Tibial nerve (tissue), 4 donors: ENCODE results near the gene TIE1. TPM values are rescaled to one million over a fixed set of nuclear protein-coding genes. Genes with fewer than 3 reads are reported as not detected.

Experiments
- DNase-seq, 2 donors: peaks; one replicate each; pipeline ENCODE4 v3.0.0-alpha.2; 2019; ENCODE audit warnings: low spot score in 2 of 2
- H3K27ac ChIP-seq, 4 donors: fragments of 200-600 bp; sonication (generic) in 3 of 4; one replicate each; pipeline ENCODE4 v1.5.1; 2017 to 2019; ENCODE audit warnings: mild to moderate bottlenecking in 1 of 4
- H3K27me3 ChIP-seq, 2 donors: fragments of 200-600 bp; sonication (generic) in 1 of 2; one replicate each; pipeline versions ENCODE4 v1.5.1 to v1.6.0; 2017 to 2019
- H3K36me3 ChIP-seq, 3 donors: fragments of 200-600 bp; sonication (generic); one replicate each; pipeline ENCODE4 v1.5.1; 2018 to 2019
- H3K4me1 ChIP-seq, 4 donors: fragments of 200-600 bp; sonication (generic) in 3 of 4; one replicate each; pipeline ENCODE4 v1.5.1; 2017 to 2019
- H3K4me3 ChIP-seq, 4 donors: fragments of 200-600 bp; sonication (generic) in 3 of 4; one replicate each; pipeline ENCODE4 v1.5.1; 2017 to 2019; ENCODE audit warnings: mild to moderate bottlenecking in 1 of 4, moderate library complexity in 1 of 4
- H3K9me3 ChIP-seq, 4 donors: fragments of 200-600 bp; sonication (generic) in 3 of 4; one replicate each; pipeline ENCODE4 v1.5.1; 2017 to 2019
- CTCF ChIP-seq, 5 experiments: fragments of 200-600 bp in 3 of 5; fragments of 450-650 bp in 2 of 5; sonication (generic) in 3 of 5; IDR thresholded peaks; one replicate each; pipeline ENCODE4 v1.5.1; 2016 to 2019; ENCODE audit warnings: antibody characterized with exemption in 5 of 5, mild to moderate bottlenecking in 3 of 5, moderate library complexity in 2 of 5
- EP300 ChIP-seq, 2 donors: sonication (generic); formaldehyde crosslinking; IDR thresholded peaks; one replicate each; pipeline ENCODE4 v1.6.1; 2017; ENCODE audit warnings: antibody characterized with exemption in 2 of 2, mild to moderate bottlenecking in 1 of 2
- POLR2A ChIP-seq, 2 donors: fragments of 450-650 bp; IDR thresholded peaks; one replicate each; pipeline ENCODE4 v1.6.1; 2017; ENCODE audit warnings: antibody characterized with exemption in 2 of 2, mild to moderate bottlenecking in 2 of 2, moderate library complexity in 2 of 2
- WGBS, 2 donors: methylation state at CpG; one replicate each; pipeline ENCODE4 v1.1.5; 2018; 5-methylcytosine and 5-hydroxymethylcytosine counted together
- total RNA-seq, 4 donors: library from RNA; depleted of rRNA; stranded (reverse); fragments of >200 nt; gene quantifications; one replicate each; pipeline ENCODE4 v1.1.0, GENCODE V29; 2016

Gene TIE1
- total RNA-seq, 4 donors from 2014 or later: 37.5 to 95.9 (median 68.1) TPM

- Histone ChIP-seq H3K9me3 (no peaks in the 10 kb centered on the region), H3K4me3 (no peak overlapping the region), H3K27ac (peak overlapping the region in 3 of 4 donors; percentile 26 to 87 (median 82)), H3K27me3 (no peaks in the 10 kb centered on the region), H3K4me1 (peaks cover 0 to 46% (median 21%) of the 10 kb centered on the region in 4 donors), H3K36me3 (no peaks in the 10 kb centered on the region)
- no peak for DNase-seq
- WGBS, 2 donors: 72 to 84% methylated on average over 2 of the region's 2 CpGs
- TF ChIP-seq CTCF (IDR thresholded peaks at IDR 0.05): no peak
These were observed 7.6 kb upstream of the TIE1 start for GRCh38 chr1:43293176-43293575.

GRCh38 chr1:43293896-43294760 lies 6.7 kb upstream of the TIE1 start:
- no peaks in the 10 kb centered on the region for H3K27me3 ChIP-seq
- DNase-seq: no peak
- peak overlapping the region; percentile 3 to 87 (median 61) for H3K27ac ChIP-seq
- no peak overlapping the region for H3K4me3 ChIP-seq
- no peaks in the 10 kb centered on the region for H3K36me3 ChIP-seq
- no peak for TF ChIP-seq EP300 (IDR thresholded peaks at IDR 0.05)
- TF ChIP-seq POLR2A (IDR thresholded peaks at IDR 0.05): no peak
- no peak for TF ChIP-seq CTCF (IDR thresholded peaks at IDR 0.05)
- peaks cover 0 to 46% (median 21%) of the 10 kb centered on the region in 4 donors for H3K4me1 ChIP-seq
- no peaks in the 10 kb centered on the region for H3K9me3 ChIP-seq
- 60 to 69% methylated on average over 7 of the region's 7 CpGs for WGBS, 2 donors

GRCh38 chr1:43294761-43295160 lies 6.0 kb upstream of the TIE1 start:
- no peak overlapping the region for H3K4me3 ChIP-seq
- no peaks in the 10 kb centered on the region for H3K36me3 ChIP-seq
- TF ChIP-seq EP300 (IDR thresholded peaks at IDR 0.05): no peak
- no peak for TF ChIP-seq CTCF (IDR thresholded peaks at IDR 0.05)
- TF ChIP-seq POLR2A (IDR thresholded peaks at IDR 0.05): no peak
- DNase-seq: no peak
- H3K4me1 ChIP-seq: peaks cover 0 to 48% (median 21%) of the 10 kb centered on the region in 4 donors
- no peaks in the 10 kb centered on the region for H3K9me3 ChIP-seq
- peak overlapping the region; percentile 3 to 87 (median 61) for H3K27ac ChIP-seq
- H3K27me3 ChIP-seq: no peaks in the 10 kb centered on the region
- 84 to 95% methylated on average over 8 of the region's 8 CpGs for WGBS, 2 donors

- no peaks in the 10 kb centered on the region for H3K27me3 ChIP-seq
- no peaks in the 10 kb centered on the region for H3K9me3 ChIP-seq
- no peak overlapping the region for H3K4me3 ChIP-seq
- H3K4me1 ChIP-seq: peaks cover 0 to 57% (median 21%) of the 10 kb centered on the region in 4 donors
- 12 to 26% methylated on average over 1 of the region's 1 CpG for WGBS, 2 donors
- H3K36me3 ChIP-seq: no peaks in the 10 kb centered on the region
- TF ChIP-seq POLR2A (IDR thresholded peaks at IDR 0.05) (no peak), CTCF (IDR thresholded peaks at IDR 0.05) (no peak), EP300 (IDR thresholded peaks at IDR 0.05) (no peak)
- peak overlapping the region; percentile 3 to 87 (median 66) for H3K27ac ChIP-seq
- DNase-seq: no peak
These were observed 4.6 kb upstream of the TIE1 start for GRCh38 chr1:43296207-43296606.

- no peaks in the 10 kb centered on the region for H3K36me3 ChIP-seq
- TF ChIP-seq CTCF (IDR thresholded peaks at IDR 0.05) (no peak), POLR2A (IDR thresholded peaks at IDR 0.05) (no peak), EP300 (IDR thresholded peaks at IDR 0.05) (no peak)
- H3K27ac ChIP-seq: peak overlapping the region in 2 of 4 donors; percentile 47 to 82
- WGBS, 2 donors: 58 to 61% methylated on average over 1 of the region's 1 CpG
- no peaks in the 10 kb centered on the region for H3K27me3 ChIP-seq
- no peak overlapping the region for H3K4me3 ChIP-seq
- DNase-seq: no peak
- peaks cover 0 to 57% (median 21%) of the 10 kb centered on the region in 4 donors for H3K4me1 ChIP-seq
- H3K9me3 ChIP-seq: no peaks in the 10 kb centered on the region
These were observed 2.7 kb upstream of the TIE1 start for GRCh38 chr1:43298055-43298454.
